Colonic mucosa (tissue), 4 donors: ENCODE data around the gene COL9A1. TPM values are rescaled to one million over a fixed set of nuclear protein-coding genes. Genes with fewer than 3 reads are reported as not detected.

Experiments
- DNase-seq: peaks from one replicate; pipeline ENCODE4 v3.0.0-alpha.2; 2020
- H3K27ac ChIP-seq: fragments of 200-600 bp; one replicate; pipeline ENCODE4 v1.8.0; 2021
- H3K27me3 ChIP-seq: fragments of 200-600 bp; one replicate; pipeline ENCODE4 v1.8.0; 2021
- H3K36me3 ChIP-seq: fragments of 200-600 bp; one replicate; pipeline ENCODE4 v1.8.0; 2021
- H3K4me1 ChIP-seq: fragments of 200-600 bp; one replicate; pipeline ENCODE4 v1.8.0; 2021; ENCODE audit warnings: mild to moderate bottlenecking
- H3K4me3 ChIP-seq: fragments of 200-600 bp; one replicate; pipeline ENCODE4 v1.8.0; 2021
- H3K9ac ChIP-seq, 2 donors: one replicate each; pipeline ENCODE4 v1.7.0; 2013; ENCODE audit warnings: control low read depth in 2 of 2, low read depth in 2 of 2, low read length in 2 of 2
- H3K9me3 ChIP-seq: fragments of 200-600 bp; one replicate; pipeline ENCODE4 v1.8.0; 2021
- CTCF ChIP-seq: fragments of 200-600 bp; IDR thresholded peaks from one replicate; pipeline ENCODE4 v1.8.0; 2022; ENCODE audit warnings: antibody characterized with exemption, mild to moderate bottlenecking
- intact Hi-C: fragments of 100-400 bp; cut with DNase I; formaldehyde crosslinking; loops from one replicate; pipeline ENCODE4 v1.14.1; 2022
- total RNA-seq, 2 donors: library from RNA; stranded (reverse); fragmentation: NEBNext Ultra II Directional in 1 of 2; extraction: Animal tissue kit (Norgen Biotek cat#: 25700) in 1 of 2; gene quantifications; one replicate each; pipeline ENCODE4 v1.2.1, GENCODE V29; 2021
- donor health status: healthy.
- donor health status: DM: no; HTN: no; CAD: no.
- donor health status: DM: no; HTN: no; CAD: no.

Gene COL9A1
- total RNA-seq, 2 donors from 2014 or later: 0.45 to 0.82 TPM

GRCh38 chr6:70307008-70307407 is 4.1 kb upstream of the COL9A1 start:
- no peak for DNase-seq
- no peak overlapping the region for H3K4me3 ChIP-seq
- no peak overlapping the region for H3K9ac ChIP-seq
- H3K4me1 ChIP-seq: no peaks in the 10 kb centered on the region
- H3K27ac ChIP-seq: no peak overlapping the region
- H3K9me3 ChIP-seq: no peaks in the 10 kb centered on the region
- TF ChIP-seq CTCF: no peak
- intact Hi-C loops: loop anchor here (5.0 kb wide), 2 partner anchors 90 to 650 kb away; partner anchors contain the start of gene B3GAT2
- no peaks in the 10 kb centered on the region for H3K27me3 ChIP-seq
- H3K36me3 ChIP-seq: no peaks in the 10 kb centered on the region

- no peaks in the 10 kb centered on the region for H3K36me3 ChIP-seq
- no peak overlapping the region for H3K27ac ChIP-seq
- no peak for TF ChIP-seq CTCF
- no peak overlapping the region for H3K4me3 ChIP-seq
- no peaks in the 10 kb centered on the region for H3K4me1 ChIP-seq
- intact Hi-C loops: loop anchor here (5.0 kb wide), 2 partner anchors 87 to 653 kb away; partner anchors contain the start of gene B3GAT2
- H3K9ac ChIP-seq: no peak overlapping the region
- H3K27me3 ChIP-seq: no peaks in the 10 kb centered on the region
- DNase-seq: no peak
- no peaks in the 10 kb centered on the region for H3K9me3 ChIP-seq
Measured at GRCh38 chr6:70304616-70305015, 1.7 kb upstream of the COL9A1 start.

GRCh38 chr6:70299456-70299855 is 3.4 kb downstream of the COL9A1 start:
- H3K9ac ChIP-seq: no peak overlapping the region
- DNase-seq: no peak
- no peak overlapping the region for H3K27ac ChIP-seq
- no peaks in the 10 kb centered on the region for H3K36me3 ChIP-seq
- no peaks in the 10 kb centered on the region for H3K27me3 ChIP-seq
- no peak for TF ChIP-seq CTCF
- no peaks in the 10 kb centered on the region for H3K4me1 ChIP-seq
- intact Hi-C loops: no loop called here
- H3K9me3 ChIP-seq: no peaks in the 10 kb centered on the region
- no peak overlapping the region for H3K4me3 ChIP-seq

GRCh38 chr6:70298068-70298467 is 4.8 kb downstream of the COL9A1 start:
- Histone ChIP-seq H3K27ac (no peak overlapping the region), H3K9me3 (no peaks in the 10 kb centered on the region), H3K9ac (no peak overlapping the region), H3K4me3 (no peak overlapping the region), H3K4me1 (no peaks in the 10 kb centered on the region), H3K36me3 (no peaks in the 10 kb centered on the region), H3K27me3 (no peaks in the 10 kb centered on the region)
- intact Hi-C loops: no loop called here
- no peak for DNase-seq
- no peak for TF ChIP-seq CTCF

GRCh38 chr6:70292193-70292592 is 10.7 kb downstream of the COL9A1 start:
- Histone ChIP-seq H3K36me3 (no peaks in the 10 kb centered on the region), H3K9me3 (no peaks in the 10 kb centered on the region), H3K4me1 (no peaks in the 10 kb centered on the region), H3K27me3 (no peaks in the 10 kb centered on the region), H3K27ac (no peak overlapping the region), H3K9ac (no peak overlapping the region), H3K4me3 (no peak overlapping the region)
- TF ChIP-seq CTCF: no peak
- DNase-seq: no peak
- intact Hi-C loops: no loop called here

GRCh38 chr6:70289299-70289698 is 13.6 kb downstream of the COL9A1 start:
- no peaks in the 10 kb centered on the region for H3K9me3 ChIP-seq
- DNase-seq: no peak
- no peak overlapping the region for H3K27ac ChIP-seq
- no peak for TF ChIP-seq CTCF
- no peak overlapping the region for H3K9ac ChIP-seq
- H3K36me3 ChIP-seq: no peaks in the 10 kb centered on the region
- no peak overlapping the region for H3K4me3 ChIP-seq
- intact Hi-C loops: no loop called here
- H3K4me1 ChIP-seq: no peaks in the 10 kb centered on the region
- H3K27me3 ChIP-seq: no peaks in the 10 kb centered on the region
